K562 (cell line): ENCODE data around the gene RASSF7. TPM values are rescaled to one million over a fixed set of nuclear protein-coding genes. Genes with fewer than 3 reads are reported as not detected.

Experiments used
- ESRRB ChIP-seq: fragments of 250-450 bp; sonication (Bioruptor Pico); IDR thresholded peaks from 2 replicates; pipeline ENCODE4 v1.5.0; 2020; ENCODE audit warnings: mild to moderate bottlenecking, moderate library complexity, borderline replicate concordance
- FOXA3 ChIP-seq, 2 experiments: fragments of 450-650 bp in 1 of 2; sonication (generic) in 1 of 2; formaldehyde crosslinking; IDR thresholded peaks in 1 of 2; conservative IDR thresholded peaks in 1 of 2; 2 replicates each; pipeline versions ENCODE4 v1.4.0 to v1.8.0; 2020 to 2022; ENCODE audit warnings: mild to moderate bottlenecking in 2 of 2, missing genetic modification reagents in 1 of 2
- FOXJ3 ChIP-seq: sonication (generic); formaldehyde crosslinking; IDR thresholded peaks from 2 replicates; pipeline ENCODE4 v1.4.0; 2020; ENCODE audit warnings: mild to moderate bottlenecking, missing genetic modification reagents
- HDAC1 ChIP-seq, 2 experiments: fragments of 450-650 bp; IDR thresholded peaks; 2 replicates each; pipeline ENCODE4 v1.6.1; 2016 to 2017; ENCODE audit warnings: inconsistent platforms in 1 of 2, mild to moderate bottlenecking in 1 of 2, moderate library complexity in 1 of 2
- MYBL2 ChIP-seq, 2 experiments: fragments of 450-650 bp in 1 of 2; sonication (generic) in 1 of 2; formaldehyde crosslinking in 1 of 2; IDR thresholded peaks; 2 replicates each; pipeline versions ENCODE4 v1.6.1 to v1.8.1; 2017 to 2022; ENCODE audit warnings: borderline replicate concordance in 1 of 2, inconsistent platforms in 1 of 2, low read depth in 1 of 2, mild to moderate bottlenecking in 1 of 2, missing genetic modification reagents in 1 of 2, moderate library complexity in 1 of 2
- PHF20 ChIP-seq: fragments of 450-650 bp; IDR thresholded peaks from 2 replicates; pipeline ENCODE4 v1.6.1; 2018; ENCODE audit not compliant: partially characterized antibody
- SREBF1 ChIP-seq: fragments of 150-350 bp; IDR thresholded peaks from 2 replicates; pipeline ENCODE4 v1.6.1; 2014; ENCODE audit warnings: antibody characterized with exemption, low read depth, low read length, borderline replicate concordance
- SUPT5H ChIP-seq: fragments of 450-650 bp; IDR thresholded peaks from 2 replicates; pipeline ENCODE4 v1.6.1; 2016
- TAF1 ChIP-seq: IDR thresholded peaks from 2 replicates; pipeline ENCODE4 v1.6.1; 2011; ENCODE audit warnings: mild to moderate bottlenecking, low read length, moderate library complexity; ENCODE audit not compliant: insufficient read depth, control insufficient read depth, severe bottlenecking; ENCODE audit errors: extremely low read depth
- polyA plus RNA-seq, 8 experiments: library from polyadenylated mRNA; depleted of rRNA in 4 of 8; stranded (reverse) in 5 of 8; unstranded in 3 of 8; fragments of >200 nt; fragmentation: Nextera tagmentation in 2 of 8; fragmentation: Illumina TruSeq in 1 of 8; extraction: Ambion mirVana in 2 of 8; extraction: Trizol in 1 of 8; gene quantifications; 2 replicates each; pipeline versions ENCODE4 v1.2.1 to v1.2.3, GENCODE V29; 2011 to 2014; ENCODE audit warnings: inconsistent platforms in 1 of 8, missing spikeins in 1 of 8
- total RNA-seq, 7 experiments: library from RNA; depleted of rRNA in 6 of 7; stranded (reverse); fragments of >200 nt in 6 of 7; fragmentation: Illumina TruSeq in 2 of 7; extraction: Trizol in 2 of 7; gene quantifications; 2 replicates each; pipeline versions ENCODE4 v1.2.1 to v1.2.3, GENCODE V29; 2011 to 2021; ENCODE audit warnings: low replicate concordance in 1 of 7
- TF ChIP-seq, protein P1 (sequence below), 2 experiments: IDR thresholded peaks; 2 replicates each; pipeline ENCODE4 v1.6.1; 2012; ENCODE audit warnings: improper control_type of control experiment in 2 of 2, low read depth in 2 of 2, low read length in 2 of 2, borderline replicate concordance in 1 of 2
- TF ChIP-seq, protein P2 (sequence below): sonication (generic); formaldehyde crosslinking; IDR thresholded peaks from 2 replicates; pipeline ENCODE4 v1.8.0; 2022; ENCODE audit warnings: mild to moderate bottlenecking, missing genetic modification reagents, borderline replicate concordance
- TF ChIP-seq, protein P3 (sequence below), 2 experiments: IDR thresholded peaks; 2 replicates each; pipeline ENCODE4 v1.6.1; 2011; ENCODE audit warnings: borderline replicate concordance in 1 of 2, control low read depth in 1 of 2, low read depth in 1 of 2, low read length in 1 of 2, mild to moderate bottlenecking in 1 of 2, mixed read lengths in 1 of 2, moderate library complexity in 1 of 2; ENCODE audit not compliant: insufficient read depth in 1 of 2, insufficient read length in 1 of 2, poor library complexity in 1 of 2, severe bottlenecking in 1 of 2; ENCODE audit errors: extremely low read depth in 1 of 2
- TF ChIP-seq, protein P4 (sequence below): sonication (generic); formaldehyde crosslinking; IDR thresholded peaks from 2 replicates; pipeline ENCODE4 v1.8.0; 2023; ENCODE audit warnings: mild to moderate bottlenecking, missing genetic modification reagents

The RASSF7 gene
- total and polyA plus RNA-seq, 9 of the 15 experiments (the other 6 are each of a cell fraction or from before 2014, with no cell fraction given), result 0.41 to 45.2 (median 18.6) TPM

DNA sequence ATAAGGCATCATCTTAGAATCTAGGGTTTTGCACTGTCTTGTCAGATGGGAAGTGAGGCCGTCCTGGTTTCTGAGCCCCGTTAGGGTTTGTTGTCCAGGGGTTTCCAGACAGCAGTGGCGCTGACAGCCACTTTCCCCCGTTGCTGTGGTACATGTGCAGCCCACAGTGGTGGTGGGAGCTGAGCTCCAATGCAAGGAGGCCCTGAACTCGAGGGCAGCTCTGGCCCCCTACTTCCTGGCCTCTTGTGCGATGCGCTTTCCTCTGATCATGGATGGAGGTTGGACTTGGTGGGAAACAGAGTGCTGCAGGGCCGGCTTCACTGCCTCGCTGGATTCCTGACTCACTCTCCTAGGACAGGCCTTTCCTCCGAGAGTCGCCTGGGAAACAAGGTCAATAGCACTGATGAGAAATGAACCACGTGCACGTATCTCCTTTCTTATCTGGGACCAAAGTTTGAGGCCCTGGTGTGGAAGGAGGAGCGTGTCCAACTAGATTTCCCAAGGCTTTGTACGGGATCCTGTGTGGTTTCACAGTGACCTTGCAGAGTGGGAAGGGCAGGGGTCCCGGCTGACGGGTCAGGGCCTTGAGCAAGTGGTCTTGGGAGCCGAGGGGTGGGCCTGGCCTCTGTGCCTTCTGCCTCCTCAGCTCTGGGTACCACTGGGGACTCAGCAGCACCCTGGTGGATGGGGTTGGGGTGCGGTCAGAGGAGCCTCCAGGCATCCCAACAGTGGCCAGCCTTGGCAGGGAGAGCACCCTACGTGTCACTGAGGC, 19.2 kb downstream of the RASSF7 start (continued):
- TF ChIP-seq SREBF1 (no peak), MYBL2 (IDR thresholded peaks at IDR 0.05; ENCODE audit: low read depth) (no peak), MYBL2 (CRISPR knock-in tag; IDR thresholded peaks at IDR 0.05; ENCODE audit: borderline replicate concordance) (no peak), TAF1 (no peak), PHF20 (no peak), ESRRB (CRISPR knock-in tag) (no peak), HDAC1 (IDR thresholded peaks at IDR 0.05) (no peak), FOXJ3 (CRISPR knock-in tag) (no peak), SUPT5H (no peak), FOXA3 (CRISPR knock-in tag; conservative IDR thresholded peaks at IDR 0.05 in 1 of 2, IDR thresholded peaks at IDR 0.05 in 1 of 2) (peak in 1 of 2 experiments; percentile 29; a peak in 1 of 4 replicates)
- TF ChIP-seq, protein P1, sequence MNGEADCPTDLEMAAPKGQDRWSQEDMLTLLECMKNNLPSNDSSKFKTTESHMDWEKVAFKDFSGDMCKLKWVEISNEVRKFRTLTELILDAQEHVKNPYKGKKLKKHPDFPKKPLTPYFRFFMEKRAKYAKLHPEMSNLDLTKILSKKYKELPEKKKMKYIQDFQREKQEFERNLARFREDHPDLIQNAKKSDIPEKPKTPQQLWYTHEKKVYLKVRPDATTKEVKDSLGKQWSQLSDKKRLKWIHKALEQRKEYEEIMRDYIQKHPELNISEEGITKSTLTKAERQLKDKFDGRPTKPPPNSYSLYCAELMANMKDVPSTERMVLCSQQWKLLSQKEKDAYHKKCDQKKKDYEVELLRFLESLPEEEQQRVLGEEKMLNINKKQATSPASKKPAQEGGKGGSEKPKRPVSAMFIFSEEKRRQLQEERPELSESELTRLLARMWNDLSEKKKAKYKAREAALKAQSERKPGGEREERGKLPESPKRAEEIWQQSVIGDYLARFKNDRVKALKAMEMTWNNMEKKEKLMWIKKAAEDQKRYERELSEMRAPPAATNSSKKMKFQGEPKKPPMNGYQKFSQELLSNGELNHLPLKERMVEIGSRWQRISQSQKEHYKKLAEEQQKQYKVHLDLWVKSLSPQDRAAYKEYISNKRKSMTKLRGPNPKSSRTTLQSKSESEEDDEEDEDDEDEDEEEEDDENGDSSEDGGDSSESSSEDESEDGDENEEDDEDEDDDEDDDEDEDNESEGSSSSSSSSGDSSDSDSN (IDR thresholded peaks at IDR 0.05; ENCODE audit: borderline replicate concordance in 1 of 2, low read depth in 2 of 2, low read length in 2 of 2), result no peak
- TF ChIP-seq, protein P2, sequence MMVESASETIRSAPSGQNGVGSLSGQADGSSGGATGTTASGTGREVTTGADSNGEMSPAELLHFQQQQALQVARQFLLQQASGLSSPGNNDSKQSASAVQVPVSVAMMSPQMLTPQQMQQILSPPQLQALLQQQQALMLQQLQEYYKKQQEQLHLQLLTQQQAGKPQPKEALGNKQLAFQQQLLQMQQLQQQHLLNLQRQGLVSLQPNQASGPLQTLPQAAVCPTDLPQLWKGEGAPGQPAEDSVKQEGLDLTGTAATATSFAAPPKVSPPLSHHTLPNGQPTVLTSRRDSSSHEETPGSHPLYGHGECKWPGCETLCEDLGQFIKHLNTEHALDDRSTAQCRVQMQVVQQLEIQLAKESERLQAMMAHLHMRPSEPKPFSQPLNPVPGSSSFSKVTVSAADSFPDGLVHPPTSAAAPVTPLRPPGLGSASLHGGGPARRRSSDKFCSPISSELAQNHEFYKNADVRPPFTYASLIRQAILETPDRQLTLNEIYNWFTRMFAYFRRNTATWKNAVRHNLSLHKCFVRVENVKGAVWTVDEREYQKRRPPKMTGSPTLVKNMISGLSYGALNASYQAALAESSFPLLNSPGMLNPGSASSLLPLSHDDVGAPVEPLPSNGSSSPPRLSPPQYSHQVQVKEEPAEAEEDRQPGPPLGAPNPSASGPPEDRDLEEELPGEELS (CRISPR knock-in tag), result no peak
- TF ChIP-seq, protein P3, sequence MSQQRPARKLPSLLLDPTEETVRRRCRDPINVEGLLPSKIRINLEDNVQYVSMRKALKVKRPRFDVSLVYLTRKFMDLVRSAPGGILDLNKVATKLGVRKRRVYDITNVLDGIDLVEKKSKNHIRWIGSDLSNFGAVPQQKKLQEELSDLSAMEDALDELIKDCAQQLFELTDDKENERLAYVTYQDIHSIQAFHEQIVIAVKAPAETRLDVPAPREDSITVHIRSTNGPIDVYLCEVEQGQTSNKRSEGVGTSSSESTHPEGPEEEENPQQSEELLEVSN (IDR thresholded peaks at IDR 0.05; ENCODE audit: borderline replicate concordance in 1 of 2, extremely low read depth in 1 of 2, insufficient read depth in 1 of 2, insufficient read length in 1 of 2, low read depth in 1 of 2, low read length in 1 of 2, poor library complexity in 1 of 2, severe bottlenecking in 1 of 2), result no peak
- TF ChIP-seq, protein P4, sequence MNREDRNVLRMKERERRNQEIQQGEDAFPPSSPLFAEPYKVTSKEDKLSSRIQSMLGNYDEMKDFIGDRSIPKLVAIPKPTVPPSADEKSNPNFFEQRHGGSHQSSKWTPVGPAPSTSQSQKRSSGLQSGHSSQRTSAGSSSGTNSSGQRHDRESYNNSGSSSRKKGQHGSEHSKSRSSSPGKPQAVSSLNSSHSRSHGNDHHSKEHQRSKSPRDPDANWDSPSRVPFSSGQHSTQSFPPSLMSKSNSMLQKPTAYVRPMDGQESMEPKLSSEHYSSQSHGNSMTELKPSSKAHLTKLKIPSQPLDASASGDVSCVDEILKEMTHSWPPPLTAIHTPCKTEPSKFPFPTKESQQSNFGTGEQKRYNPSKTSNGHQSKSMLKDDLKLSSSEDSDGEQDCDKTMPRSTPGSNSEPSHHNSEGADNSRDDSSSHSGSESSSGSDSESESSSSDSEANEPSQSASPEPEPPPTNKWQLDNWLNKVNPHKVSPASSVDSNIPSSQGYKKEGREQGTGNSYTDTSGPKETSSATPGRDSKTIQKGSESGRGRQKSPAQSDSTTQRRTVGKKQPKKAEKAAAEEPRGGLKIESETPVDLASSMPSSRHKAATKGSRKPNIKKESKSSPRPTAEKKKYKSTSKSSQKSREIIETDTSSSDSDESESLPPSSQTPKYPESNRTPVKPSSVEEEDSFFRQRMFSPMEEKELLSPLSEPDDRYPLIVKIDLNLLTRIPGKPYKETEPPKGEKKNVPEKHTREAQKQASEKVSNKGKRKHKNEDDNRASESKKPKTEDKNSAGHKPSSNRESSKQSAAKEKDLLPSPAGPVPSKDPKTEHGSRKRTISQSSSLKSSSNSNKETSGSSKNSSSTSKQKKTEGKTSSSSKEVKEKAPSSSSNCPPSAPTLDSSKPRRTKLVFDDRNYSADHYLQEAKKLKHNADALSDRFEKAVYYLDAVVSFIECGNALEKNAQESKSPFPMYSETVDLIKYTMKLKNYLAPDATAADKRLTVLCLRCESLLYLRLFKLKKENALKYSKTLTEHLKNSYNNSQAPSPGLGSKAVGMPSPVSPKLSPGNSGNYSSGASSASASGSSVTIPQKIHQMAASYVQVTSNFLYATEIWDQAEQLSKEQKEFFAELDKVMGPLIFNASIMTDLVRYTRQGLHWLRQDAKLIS, result no peak
